Activated naive CD8-positive, alpha-beta T cell treated with anti-CD3 and anti-CD28 coated beads for 36 hours (primary cell): Measurements from ENCODE around the gene TM4SF20. TPM values are rescaled to one million over a fixed set of nuclear protein-coding genes. Genes with fewer than 3 reads are reported as not detected.
"Not testable (repeated sequence)": the region's sequence is repeated elsewhere in the genome, so short reads cannot be mapped to it uniquely, and the experiment has no call there.

Source experiments
- DNase-seq: peaks from one replicate; pipeline ENCODE4 v3.0.0; 2021
- H3K27ac Mint-ChIP-seq: one replicate; pipeline ENCODE4 v1.8.0; 2022; ENCODE audit warnings: mild to moderate bottlenecking, moderate library complexity, mixed read lengths
- H3K27me3 Mint-ChIP-seq: one replicate; pipeline ENCODE4 v1.8.0; 2022; ENCODE audit warnings: mild to moderate bottlenecking, mixed read lengths
- H3K36me3 Mint-ChIP-seq: one replicate; pipeline ENCODE4 v1.8.0; 2021; ENCODE audit warnings: mild to moderate bottlenecking, mixed read lengths
- H3K4me1 Mint-ChIP-seq: one replicate; pipeline ENCODE4 v1.8.0; 2021; ENCODE audit warnings: mixed read lengths
- H3K4me3 Mint-ChIP-seq: one replicate; pipeline ENCODE4 v1.8.0; 2022; ENCODE audit warnings: mild to moderate bottlenecking, moderate library complexity, mixed read lengths
- H3K9me3 Mint-ChIP-seq: one replicate; pipeline ENCODE4 v1.8.0; 2022; ENCODE audit warnings: mixed read lengths
- total RNA-seq, 2 experiments: library from RNA; stranded (reverse); gene quantifications; one replicate each; pipeline ENCODE4 v1.2.3, GENCODE V29; 2021

Gene TM4SF20
- total RNA-seq, 2 experiments from 2014 or later = not detected

GRCh38 chr2:227364585-227365263 lies 14.4 kb downstream of the TM4SF20 start:
- not testable (repeated sequence) for H3K36me3 Mint-ChIP-seq, DNase-seq, H3K4me1 Mint-ChIP-seq, H3K4me3 Mint-ChIP-seq, H3K27me3 Mint-ChIP-seq, H3K27ac Mint-ChIP-seq, H3K9me3 Mint-ChIP-seq

DNA sequence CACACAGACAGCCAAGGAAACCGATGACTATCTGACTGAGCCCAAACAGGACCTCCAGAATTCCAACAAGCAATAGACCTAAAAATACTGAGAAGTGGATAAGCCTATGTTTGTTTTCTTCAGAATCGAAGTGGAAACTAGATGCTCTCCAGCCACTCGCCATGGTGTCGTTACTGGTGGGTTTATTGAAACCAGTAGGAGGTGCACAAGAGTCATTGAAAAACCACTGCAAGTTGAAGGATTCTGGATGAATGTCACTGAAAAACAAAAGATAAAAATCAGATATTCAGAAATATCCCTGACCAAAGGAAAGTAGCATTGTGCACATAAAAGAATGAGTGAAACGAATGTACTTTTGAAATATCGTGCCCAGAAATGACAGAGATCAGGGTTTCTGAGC lies 15.3 kb downstream of the TM4SF20 start:
- no peaks in the 10 kb centered on the region for H3K9me3 Mint-ChIP-seq
- H3K27ac Mint-ChIP-seq = no peak overlapping the region
- no peaks in the 10 kb centered on the region for H3K36me3 Mint-ChIP-seq
- peaks cover 5% of the 10 kb centered on the region for H3K4me1 Mint-ChIP-seq
- H3K4me3 Mint-ChIP-seq = no peak overlapping the region
- no peak for DNase-seq
- H3K27me3 Mint-ChIP-seq = no peaks in the 10 kb centered on the region

- Mint-ChIP-seq H3K4me1 (no peaks in the 10 kb centered on the region), H3K27me3 (no peaks in the 10 kb centered on the region), H3K9me3 (no peaks in the 10 kb centered on the region), H3K27ac (no peak overlapping the region), H3K4me3 (no peak overlapping the region), H3K36me3 (no peaks in the 10 kb centered on the region)
- no peak for DNase-seq
Observed at GRCh38 chr2:227360351-227360750, 18.8 kb downstream of the TM4SF20 start.

- peaks cover 8% of the 10 kb centered on the region for H3K36me3 Mint-ChIP-seq
- peak overlapping the region; percentile 69 for H3K27ac Mint-ChIP-seq
- peak; percentile 6 for DNase-seq
- peaks cover 15% of the 10 kb centered on the region for H3K4me1 Mint-ChIP-seq
- no peaks in the 10 kb centered on the region for H3K9me3 Mint-ChIP-seq
- H3K27me3 Mint-ChIP-seq = no peaks in the 10 kb centered on the region
- peak overlapping the region; percentile 5 for H3K4me3 Mint-ChIP-seq
Observed at GRCh38 chr2:227351639-227352038, 27.5 kb downstream of the TM4SF20 start.

- Mint-ChIP-seq H3K4me3 (no peak overlapping the region), H3K36me3 (peaks cover 11% of the 10 kb centered on the region), H3K27ac (no peak overlapping the region), H3K4me1 (peaks cover 15% of the 10 kb centered on the region), H3K27me3 (no peaks in the 10 kb centered on the region), H3K9me3 (no peaks in the 10 kb centered on the region)
- no peak for DNase-seq
Observed at GRCh38 chr2:227349989-227350612, 29.0 kb downstream of the TM4SF20 start.

- Mint-ChIP-seq H3K27me3 (no peaks in the 10 kb centered on the region), H3K4me3 (no peak overlapping the region), H3K27ac (no peak overlapping the region), H3K4me1 (peaks cover 15% of the 10 kb centered on the region), H3K9me3 (no peaks in the 10 kb centered on the region), H3K36me3 (peaks cover 11% of the 10 kb centered on the region)
- DNase-seq = no peak
Observed at GRCh38 chr2:227348324-227348723, 30.8 kb downstream of the TM4SF20 start.

DNA sequence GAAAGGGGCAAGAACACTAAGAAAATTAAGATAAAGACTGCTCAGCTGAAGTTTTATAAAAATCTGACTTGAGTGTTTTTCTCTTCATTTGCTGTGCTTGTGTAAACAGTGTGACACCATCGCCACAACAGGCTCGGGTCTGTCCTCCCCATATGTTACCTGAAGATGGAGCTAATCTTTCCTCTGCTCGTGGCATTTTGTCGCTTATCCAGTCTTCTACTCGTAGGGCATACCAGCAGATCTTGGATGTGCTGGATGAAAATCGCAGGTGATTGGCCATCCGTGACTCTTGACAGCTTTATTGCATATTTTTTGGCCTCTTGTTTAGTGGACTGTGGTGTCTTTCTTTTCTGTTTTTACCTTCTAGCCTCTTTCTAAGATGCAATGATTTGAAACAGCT lies 32.0 kb downstream of the TM4SF20 start:
- Mint-ChIP-seq H3K9me3 (no peaks in the 10 kb centered on the region), H3K4me3 (no peak overlapping the region), H3K27me3 (no peaks in the 10 kb centered on the region), H3K4me1 (peaks cover 13% of the 10 kb centered on the region), H3K36me3 (peaks cover 10% of the 10 kb centered on the region), H3K27ac (no peak overlapping the region)
- DNase-seq = no peak

DNA sequence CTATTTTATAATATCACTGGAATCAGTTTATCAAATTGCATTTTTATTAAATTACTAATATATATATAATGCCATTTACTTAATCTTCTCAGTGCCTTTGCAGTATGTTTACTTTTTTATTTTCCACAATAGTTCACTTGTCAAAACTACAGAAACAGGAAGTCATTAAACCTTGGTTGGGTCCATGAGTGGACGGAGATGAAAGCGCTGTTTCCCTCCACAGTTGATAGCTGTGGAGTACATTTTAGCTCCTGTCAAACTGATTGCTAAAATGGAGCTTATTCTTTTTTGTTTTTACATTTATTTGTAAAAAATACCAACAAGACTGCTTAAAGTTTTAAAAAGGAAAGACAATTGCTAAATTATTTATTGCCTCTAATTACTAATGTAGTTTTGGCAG lies 34.9 kb downstream of the TM4SF20 start:
- Mint-ChIP-seq H3K4me1 (peaks cover 2% of the 10 kb centered on the region), H3K9me3 (no peaks in the 10 kb centered on the region), H3K36me3 (peaks cover 8% of the 10 kb centered on the region), H3K27me3 (no peaks in the 10 kb centered on the region), H3K27ac (no peak overlapping the region), H3K4me3 (no peak overlapping the region)
- DNase-seq = no peak

- Mint-ChIP-seq H3K4me1 (peaks cover 3% of the 10 kb centered on the region), H3K36me3 (peaks cover 9% of the 10 kb centered on the region), H3K9me3 (no peaks in the 10 kb centered on the region), H3K27ac (no peak overlapping the region), H3K4me3 (no peak overlapping the region), H3K27me3 (no peaks in the 10 kb centered on the region)
- no peak for DNase-seq
Observed at GRCh38 chr2:227341553-227341952, 37.6 kb downstream of the TM4SF20 start.

DNA sequence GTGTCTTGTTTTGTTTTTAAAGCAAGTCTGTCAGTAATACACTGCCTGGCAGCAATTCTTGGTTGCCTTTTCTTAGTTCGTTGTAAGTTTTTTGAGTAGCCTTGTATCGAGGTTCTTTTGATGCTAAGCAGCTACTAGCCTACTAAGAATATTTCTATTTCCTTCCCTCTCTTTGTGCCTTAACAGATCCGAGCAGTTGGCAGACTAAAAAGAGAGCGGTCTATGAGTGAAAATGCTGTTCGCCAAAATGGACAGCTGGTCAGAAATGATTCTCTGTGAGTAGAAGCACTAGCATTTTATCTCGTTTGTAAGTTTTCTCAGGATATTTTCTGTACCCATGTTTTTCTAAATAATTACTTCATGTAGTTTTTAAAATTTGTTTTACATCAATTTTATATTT lies 39.0 kb downstream of the TM4SF20 start:
- Mint-ChIP-seq H3K27me3 (no peaks in the 10 kb centered on the region), H3K36me3 (peaks cover 18% of the 10 kb centered on the region), H3K4me3 (no peak overlapping the region), H3K9me3 (no peaks in the 10 kb centered on the region), H3K4me1 (peaks cover 5% of the 10 kb centered on the region), H3K27ac (no peak overlapping the region)
- DNase-seq = no peak

GRCh38 chr2:227339098-227339599 lies 40.0 kb downstream of the TM4SF20 start:
- Mint-ChIP-seq H3K9me3 (no peaks in the 10 kb centered on the region), H3K27ac (no peak overlapping the region), H3K36me3 (peaks cover 26% of the 10 kb centered on the region), H3K4me3 (no peak overlapping the region), H3K4me1 (peaks cover 5% of the 10 kb centered on the region), H3K27me3 (no peaks in the 10 kb centered on the region)
- DNase-seq = no peak

GRCh38 chr2:227337442-227337841 lies 41.7 kb downstream of the TM4SF20 start:
- no peaks in the 10 kb centered on the region for H3K27me3 Mint-ChIP-seq
- no peak for DNase-seq
- H3K9me3 Mint-ChIP-seq = no peaks in the 10 kb centered on the region
- no peak overlapping the region for H3K27ac Mint-ChIP-seq
- H3K4me1 Mint-ChIP-seq = peaks cover 10% of the 10 kb centered on the region
- H3K4me3 Mint-ChIP-seq = no peak overlapping the region
- H3K36me3 Mint-ChIP-seq = peaks cover 37% of the 10 kb centered on the region

- Mint-ChIP-seq H3K4me3 (no peak overlapping the region), H3K36me3 (peaks cover 44% of the 10 kb centered on the region)
Observed at GRCh38 chr2:227335713-227336112, 43.4 kb downstream of the TM4SF20 start.

GRCh38 chr2:227326783-227327182 lies 52.3 kb downstream of the TM4SF20 start:
- peak overlapping the region; percentile 32 for H3K4me3 Mint-ChIP-seq
- H3K36me3 Mint-ChIP-seq = peaks cover 15% of the 10 kb centered on the region
- DNase-seq = no peak
- no peaks in the 10 kb centered on the region for H3K27me3 Mint-ChIP-seq
- H3K27ac Mint-ChIP-seq = no peak overlapping the region
- peaks cover 42% of the 10 kb centered on the region for H3K4me1 Mint-ChIP-seq
- H3K9me3 Mint-ChIP-seq = peaks cover 2% of the 10 kb centered on the region

More at GRCh38 chr2:227335713-227336112, 43.4 kb downstream of the TM4SF20 start:
- peaks cover 12% of the 10 kb centered on the region for H3K4me1 Mint-ChIP-seq
- no peaks in the 10 kb centered on the region for H3K27me3 Mint-ChIP-seq
- H3K27ac Mint-ChIP-seq = no peak overlapping the region
- H3K9me3 Mint-ChIP-seq = no peaks in the 10 kb centered on the region
- DNase-seq = no peak

DNA sequence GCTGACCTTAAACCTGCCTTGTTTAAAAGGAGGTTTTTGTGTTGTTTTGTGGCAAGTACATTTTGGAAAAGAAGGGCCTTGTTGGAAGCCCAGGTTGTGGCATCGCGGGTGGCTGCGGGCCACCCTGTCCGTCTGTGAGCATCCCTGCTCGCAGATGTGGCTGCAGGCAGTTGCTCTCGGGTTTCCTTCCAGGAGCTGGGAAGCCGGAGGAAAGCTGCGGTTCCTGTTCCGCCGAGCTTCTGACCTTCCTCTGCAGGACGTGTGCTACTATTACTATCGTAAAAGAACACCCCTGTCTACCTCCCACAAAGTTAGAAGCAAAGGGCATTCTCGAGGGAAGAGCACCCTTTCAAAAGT lies 53.3 kb downstream of the TM4SF20 start:
- Mint-ChIP-seq H3K4me3 (peak overlapping the region; percentile 92), H3K4me1 (peaks cover 42% of the 10 kb centered on the region), H3K27me3 (no peaks in the 10 kb centered on the region), H3K27ac (peak overlapping the region; percentile 92), H3K9me3 (peaks cover 5% of the 10 kb centered on the region), H3K36me3 (peaks cover 13% of the 10 kb centered on the region)
- peak; percentile 7 for DNase-seq
